HG02798 (cell line): ENCODE results near the gene TBX15.

Experiments used
- ATAC-seq: cut with Tn5 transposase; IDR thresholded peaks from one replicate; pipeline ENCODE4 v1.9.1; 2021; ENCODE audit warnings: mild to moderate bottlenecking; ENCODE audit not compliant: unreplicated experiment, poor library complexity

The TBX15 gene

GRCh38 chr1:118985640-118986554 lies 2.2 kb downstream of the TBX15 start:
- no peak for ATAC-seq

- no peak for ATAC-seq
These were observed 3.2 kb downstream of the TBX15 start for GRCh38 chr1:118984722-118985639.

GRCh38 chr1:118984086-118984721 lies 3.9 kb downstream of the TBX15 start:
- ATAC-seq: no peak

- ATAC-seq: no peak
These were observed 4.5 kb downstream of the TBX15 start for GRCh38 chr1:118983558-118984041.

GRCh38 chr1:118982821-118983557 lies 5.2 kb downstream of the TBX15 start:
- ATAC-seq: no peak

- ATAC-seq: no peak
These were observed 5.9 kb downstream of the TBX15 start for GRCh38 chr1:118982266-118982665.

GRCh38 chr1:118981436-118981835 lies 6.7 kb downstream of the TBX15 start:
- ATAC-seq: no peak

- ATAC-seq: no peak
These were observed 8.2 kb downstream of the TBX15 start for GRCh38 chr1:118979754-118980575.

GRCh38 chr1:118978914-118979701 lies 9.0 kb downstream of the TBX15 start:
- no peak for ATAC-seq

GRCh38 chr1:118977600-118977999 lies 10.5 kb downstream of the TBX15 start:
- ATAC-seq: no peak

GRCh38 chr1:118974661-118975060 lies 13.5 kb downstream of the TBX15 start:
- ATAC-seq: no peak

- ATAC-seq: no peak
These were observed 14.5 kb downstream of the TBX15 start for GRCh38 chr1:118973531-118974137.

- ATAC-seq: no peak
These were observed 15.1 kb downstream of the TBX15 start for GRCh38 chr1:118973032-118973431.

GRCh38 chr1:118970451-118970850 lies 17.7 kb downstream of the TBX15 start:
- ATAC-seq: no peak

GRCh38 chr1:118963456-118964430 lies 24.4 kb downstream of the TBX15 start:
- ATAC-seq: no peak

- no peak for ATAC-seq
These were observed 25.0 kb downstream of the TBX15 start for GRCh38 chr1:118963138-118963455.

GRCh38 chr1:118961156-118961555 lies 27.0 kb downstream of the TBX15 start:
- no peak for ATAC-seq
